Neural progenitor cell (in vitro differentiated cells): Measurements from ENCODE around the gene NDUFA7. TPM values are rescaled to one million over a fixed set of nuclear protein-coding genes. Genes with fewer than 3 reads are reported as not detected.

Experiments used
- DNase-seq: peaks from one replicate; pipeline ENCODE4 v3.0.0-alpha.2; 2016; ENCODE audit warnings: low spot score
- H2AFZ ChIP-seq: fragments of 200-600 bp; sonication (generic); replicated peaks from 2 replicates; pipeline ENCODE4 v1.6.1; 2016; ENCODE audit warnings: antibody characterized with exemption
- H3F3A ChIP-seq: fragments of 200-600 bp; sonication (generic); 2 replicates; pipeline ENCODE4 v1.6.1; 2016; ENCODE audit warnings: antibody characterized with exemption, low read depth
- H3K27ac ChIP-seq: fragments of 200-600 bp; sonication (generic); 2 replicates; pipeline ENCODE4 v1.5.1; 2016; ENCODE audit warnings: mild to moderate bottlenecking
- H3K27me3 ChIP-seq: fragments of 200-600 bp; sonication (generic); 2 replicates; pipeline ENCODE4 v1.6.1; 2016; ENCODE audit warnings: mild to moderate bottlenecking, moderate library complexity
- H3K36me3 ChIP-seq: fragments of 200-600 bp; sonication (generic); 2 replicates; pipeline ENCODE4 v1.5.1; 2016
- H3K4me1 ChIP-seq: fragments of 200-600 bp; sonication (generic); 2 replicates; pipeline ENCODE4 v1.6.1; 2016; ENCODE audit warnings: mixed run types
- H3K4me2 ChIP-seq: fragments of 200-600 bp; sonication (generic); 2 replicates; pipeline ENCODE4 v1.6.1; 2016
- H3K4me3 ChIP-seq: fragments of 200-600 bp; sonication (generic); 2 replicates; pipeline ENCODE4 v1.5.1; 2016
- H3K79me2 ChIP-seq: fragments of 200-600 bp; sonication (generic); 2 replicates; pipeline ENCODE4 v1.6.1; 2016; ENCODE audit warnings: low read depth
- H3K9ac ChIP-seq: fragments of 200-600 bp; sonication (generic); 2 replicates; pipeline ENCODE4 v1.6.1; 2016
- H3K9me3 ChIP-seq: fragments of 200-600 bp; sonication (generic); 2 replicates; pipeline ENCODE4 v1.5.1; 2016; ENCODE audit warnings: low read depth
- H4K20me1 ChIP-seq: fragments of 200-600 bp; sonication (generic); 2 replicates; pipeline ENCODE4 v1.6.1; 2016; ENCODE audit warnings: low read depth
- H3K27ac Mint-ChIP-seq: 3 replicates; pipeline ENCODE4 v1.8.0; 2021; ENCODE audit warnings: mixed read lengths
- H3K27me3 Mint-ChIP-seq: 2 replicates; pipeline ENCODE4 v1.8.0; 2022; ENCODE audit warnings: low read depth, mild to moderate bottlenecking, inconsistent platforms, moderate library complexity, mixed read lengths; ENCODE audit not compliant: insufficient read depth
- H3K36me3 Mint-ChIP-seq: 3 replicates; pipeline ENCODE4 v1.8.0; 2021; ENCODE audit warnings: mixed read lengths
- H3K4me1 Mint-ChIP-seq: 3 replicates; pipeline ENCODE4 v1.8.0; 2021; ENCODE audit warnings: mixed read lengths
- H3K4me3 Mint-ChIP-seq: 3 replicates; pipeline ENCODE4 v1.8.0; 2021; ENCODE audit warnings: mild to moderate bottlenecking, moderate library complexity, mixed read lengths
- H3K9me3 Mint-ChIP-seq: 3 replicates; pipeline ENCODE4 v1.8.0; 2020; ENCODE audit warnings: mixed read lengths
- CTCF ChIP-seq: fragments of 200-600 bp; sonication (generic); IDR thresholded peaks from 2 replicates; pipeline ENCODE4 v1.5.1; 2017; ENCODE audit warnings: antibody characterized with exemption, mild to moderate bottlenecking
- EZH2 ChIP-seq: fragments of 200-600 bp; sonication (generic); IDR thresholded peaks from 2 replicates; pipeline ENCODE4 v1.6.1; 2017; ENCODE audit warnings: antibody characterized with exemption, mild to moderate bottlenecking, moderate library complexity
- EZH2phosphoT487 ChIP-seq: fragments of 200-600 bp; sonication (generic); IDR thresholded peaks from 2 replicates; pipeline ENCODE4 v1.6.1; 2017; ENCODE audit warnings: antibody characterized with exemption
- total RNA-seq: library from RNA; depleted of rRNA; stranded (reverse); fragments of >200 nt; gene quantifications from 2 replicates; pipeline ENCODE4 v1.2.3, GENCODE V29; 2015; ENCODE audit warnings: low replicate concordance

NDUFA7 gene
- total RNA-seq, 1 donor from 2014 or later: 21.0 TPM

GRCh38 chr19:8336660-8337059 lies 15.5 kb upstream of the NDUFA7 start:
- Histone ChIP-seq H2AFZ (no peak overlapping the region), H4K20me1 (peaks cover 19% of the 10 kb centered on the region), H3K27me3 (peaks cover 92% of the 10 kb centered on the region), H3K4me3 (no peak overlapping the region), H3K4me2 (no peak overlapping the region), H3K36me3 (no peaks in the 10 kb centered on the region), H3K9me3 (no peaks in the 10 kb centered on the region), H3K9ac (no peak overlapping the region), H3K79me2 (no peaks in the 10 kb centered on the region), H3F3A (peaks cover 20% of the 10 kb centered on the region), H3K4me1 (peaks cover 9% of the 10 kb centered on the region), H3K27ac (no peak overlapping the region)
- TF ChIP-seq EZH2phosphoT487 (no peak), CTCF (no peak), EZH2 (no peak)
- no peak overlapping the region for H3K27ac Mint-ChIP-seq
- no peak for DNase-seq
- peaks cover 6% of the 10 kb centered on the region for H3K4me1 Mint-ChIP-seq
- H3K9me3 Mint-ChIP-seq: no peaks in the 10 kb centered on the region
- no peaks in the 10 kb centered on the region for H3K36me3 Mint-ChIP-seq
- H3K27me3 Mint-ChIP-seq: peaks cover 42% of the 10 kb centered on the region
- no peak overlapping the region for H3K4me3 Mint-ChIP-seq

- Histone ChIP-seq H3K9ac (no peak overlapping the region), H3K79me2 (no peaks in the 10 kb centered on the region), H3K4me2 (no peak overlapping the region), H3K9me3 (no peaks in the 10 kb centered on the region), H3K4me3 (no peak overlapping the region), H4K20me1 (peaks cover 19% of the 10 kb centered on the region), H3K27ac (no peak overlapping the region), H3K4me1 (peaks cover 9% of the 10 kb centered on the region), H3K36me3 (no peaks in the 10 kb centered on the region), H3K27me3 (peaks cover 92% of the 10 kb centered on the region), H3F3A (peaks cover 19% of the 10 kb centered on the region), H2AFZ (no peak overlapping the region)
- Mint-ChIP-seq H3K36me3 (no peaks in the 10 kb centered on the region), H3K27ac (no peak overlapping the region), H3K27me3 (peaks cover 42% of the 10 kb centered on the region), H3K4me1 (peaks cover 6% of the 10 kb centered on the region), H3K9me3 (no peaks in the 10 kb centered on the region), H3K4me3 (peak overlapping the region; percentile 75)
- DNase-seq: peak; percentile 29
- TF ChIP-seq CTCF (no peak), EZH2 (no peak), EZH2phosphoT487 (no peak)
Observed at GRCh38 chr19:8336072-8336569, 14.9 kb upstream of the NDUFA7 start.

- no peaks in the 10 kb centered on the region for H3K9me3 ChIP-seq
- peaks cover 9% of the 10 kb centered on the region for H3K4me1 ChIP-seq
- peaks cover 13% of the 10 kb centered on the region for H3F3A ChIP-seq
- H3K4me2 ChIP-seq: peak overlapping the region; percentile 77
- peaks cover 90% of the 10 kb centered on the region for H3K27me3 ChIP-seq
- peaks cover 19% of the 10 kb centered on the region for H4K20me1 ChIP-seq
- H3K27ac Mint-ChIP-seq: no peak overlapping the region
- no peaks in the 10 kb centered on the region for H3K36me3 Mint-ChIP-seq
- no peak overlapping the region for H3K9ac ChIP-seq
- H3K4me3 ChIP-seq: peak overlapping the region; percentile 48
- H3K4me3 Mint-ChIP-seq: peak overlapping the region; percentile 75
- no peak for DNase-seq
- H3K27ac ChIP-seq: no peak overlapping the region
- H3K79me2 ChIP-seq: no peaks in the 10 kb centered on the region
- H3K4me1 Mint-ChIP-seq: peaks cover 3% of the 10 kb centered on the region
- H2AFZ ChIP-seq: peak overlapping the region; percentile 50
- H3K27me3 Mint-ChIP-seq: peaks cover 47% of the 10 kb centered on the region
- TF ChIP-seq EZH2 (no peak), CTCF (peak; percentile 52)
- H3K9me3 Mint-ChIP-seq: no peaks in the 10 kb centered on the region
- H3K36me3 ChIP-seq: no peaks in the 10 kb centered on the region
Observed at GRCh38 chr19:8335343-8336071, 14.3 kb upstream of the NDUFA7 start.
